GM10847 (cell line): Measurements from ENCODE around the gene IFI27L1.

Experiments
- POLR2A ChIP-seq: IDR thresholded peaks from 2 replicates; pipeline ENCODE4 v1.6.1; 2011; ENCODE audit not compliant: insufficient read length; ENCODE audit errors: extremely low read depth

Gene IFI27L1

GRCh38 chr14:94113908-94114588, 32.9 kb downstream of the IFI27L1 start:
- no peak for TF ChIP-seq POLR2A

DNA sequence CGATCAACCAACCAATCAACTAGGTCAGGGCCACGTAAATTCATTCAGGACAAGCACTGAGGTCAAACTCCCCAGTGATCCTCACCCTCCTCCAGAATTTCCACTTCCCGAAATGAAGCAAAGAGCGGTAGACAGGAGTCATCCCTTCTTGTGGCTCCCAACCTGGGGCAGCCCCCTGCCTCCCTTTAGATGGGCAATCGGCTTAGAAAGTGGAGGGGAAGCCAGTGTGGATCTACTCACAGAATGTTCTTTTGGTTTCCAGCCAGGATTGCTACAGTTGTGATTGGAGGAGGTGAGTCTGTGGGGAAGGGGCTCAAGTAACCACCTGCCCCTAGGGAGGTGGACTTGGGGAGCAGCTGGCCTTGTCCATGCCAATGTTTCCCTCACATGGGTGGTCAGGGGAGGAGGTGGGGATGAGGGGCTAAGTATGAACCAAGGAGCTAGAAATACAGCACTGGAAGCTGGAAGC, 33.5 kb downstream of the IFI27L1 start:
- TF ChIP-seq POLR2A, result no peak

DNA sequence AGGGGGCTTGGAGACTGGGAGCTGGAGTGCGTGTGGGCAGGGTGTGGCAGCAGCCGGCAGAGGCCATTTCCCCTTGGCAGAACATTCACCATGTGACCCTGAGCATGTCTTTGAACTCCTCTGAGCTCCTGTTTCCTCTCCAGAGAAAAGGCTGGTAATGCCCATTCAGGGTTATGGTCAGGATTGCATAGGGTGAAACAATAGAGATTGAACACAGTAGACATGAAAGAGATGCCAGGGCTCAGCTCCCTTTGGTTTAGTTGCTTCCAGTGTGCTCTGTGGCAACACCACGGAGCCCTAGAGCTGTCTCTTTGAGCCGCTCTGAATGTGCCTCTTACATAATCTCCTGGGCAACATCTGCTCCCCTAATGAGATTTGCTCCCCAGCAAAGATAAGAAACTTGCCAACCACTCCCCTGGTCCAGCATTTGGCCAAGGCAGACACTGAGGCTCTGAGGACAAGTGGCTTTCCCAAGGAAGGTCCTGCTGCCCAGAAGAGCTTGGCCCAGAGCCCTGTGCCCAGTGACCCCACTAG, 34.0 kb downstream of the IFI27L1 start:
- TF ChIP-seq POLR2A, result no peak

DNA sequence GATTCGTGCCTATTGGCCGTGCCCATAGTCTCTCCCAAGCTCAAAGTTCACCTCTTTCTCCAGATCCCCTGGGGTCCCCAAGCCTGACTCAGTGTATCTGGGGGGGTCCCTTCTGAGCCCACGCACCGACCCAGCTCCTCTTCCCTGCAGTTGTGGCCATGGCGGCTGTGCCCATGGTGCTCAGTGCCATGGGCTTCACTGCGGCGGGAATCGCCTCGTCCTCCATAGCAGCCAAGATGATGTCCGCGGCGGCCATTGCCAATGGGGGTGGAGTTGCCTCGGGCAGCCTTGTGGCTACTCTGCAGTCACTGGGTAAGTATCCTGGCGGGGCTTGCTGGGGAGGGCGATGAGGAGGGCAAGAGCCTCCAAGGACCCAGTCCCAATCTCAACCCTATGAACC, 34.5 kb downstream of the IFI27L1 start:
- TF ChIP-seq POLR2A, result no peak

DNA sequence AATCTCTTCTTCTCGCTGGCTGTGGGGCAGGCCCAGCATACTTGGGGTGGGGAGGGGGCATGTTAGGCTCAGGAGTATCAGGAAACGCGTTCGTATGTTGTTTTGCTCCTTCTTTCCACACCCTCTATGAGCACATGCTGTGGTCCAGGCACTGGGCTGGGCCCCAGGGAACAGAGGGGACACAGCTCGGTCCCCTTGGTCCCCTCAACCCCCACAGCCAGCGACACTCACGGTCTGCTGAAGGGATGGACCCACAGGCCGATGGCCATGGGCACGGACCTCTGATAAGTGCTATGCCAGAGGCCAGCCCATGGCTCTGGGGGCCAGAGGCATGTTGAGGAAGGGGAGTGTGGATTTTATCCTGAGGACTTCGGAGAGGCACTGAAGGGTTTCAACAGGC, 35.6 kb downstream of the IFI27L1 start:
- no peak for TF ChIP-seq POLR2A

DNA sequence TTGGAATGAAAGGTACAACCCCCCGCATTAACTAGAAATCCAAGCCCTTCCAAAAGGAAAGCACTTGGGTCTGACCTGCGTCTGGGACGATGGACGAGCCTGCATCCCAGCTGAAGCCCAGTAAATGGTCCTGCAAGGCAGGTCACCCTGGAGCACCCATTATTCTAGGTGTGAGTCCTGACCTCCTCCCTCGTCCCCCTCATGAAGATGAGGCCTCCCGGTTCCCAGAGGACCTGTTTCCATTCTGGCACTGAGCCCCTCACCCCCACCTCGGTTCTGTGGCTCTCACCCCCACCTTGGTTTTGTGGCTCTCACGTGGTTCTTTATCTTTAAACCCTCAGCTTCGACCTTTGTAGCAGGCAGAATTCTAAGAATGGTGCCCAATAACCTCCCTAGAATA, 36.7 kb downstream of the IFI27L1 start:
- TF ChIP-seq POLR2A, result no peak

GRCh38 chr14:94119071-94119470, 38.0 kb downstream of the IFI27L1 start:
- TF ChIP-seq POLR2A, result no peak

GRCh38 chr14:94120667-94121340, 39.7 kb downstream of the IFI27L1 start:
- no peak for TF ChIP-seq POLR2A

DNA sequence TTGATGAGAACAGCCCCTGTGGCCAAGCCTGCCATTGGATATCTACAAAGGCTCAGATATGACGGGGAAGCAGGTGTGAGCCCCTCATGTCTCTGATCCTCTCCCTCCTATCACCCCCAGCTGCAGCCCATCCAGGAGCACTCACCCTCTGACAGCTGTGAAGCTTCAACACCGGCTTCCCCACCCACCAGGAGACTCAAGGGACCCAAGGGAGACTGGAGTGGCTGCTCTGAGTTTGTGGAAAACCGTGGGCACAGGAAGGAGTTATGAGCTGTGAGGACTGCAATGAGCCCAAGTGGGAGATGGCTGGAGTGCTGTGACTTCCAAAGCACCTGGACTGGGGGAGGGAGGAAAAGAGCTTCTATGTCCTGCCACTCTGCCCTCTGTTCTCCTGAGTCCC, 40.4 kb downstream of the IFI27L1 start:
- no peak for TF ChIP-seq POLR2A

DNA sequence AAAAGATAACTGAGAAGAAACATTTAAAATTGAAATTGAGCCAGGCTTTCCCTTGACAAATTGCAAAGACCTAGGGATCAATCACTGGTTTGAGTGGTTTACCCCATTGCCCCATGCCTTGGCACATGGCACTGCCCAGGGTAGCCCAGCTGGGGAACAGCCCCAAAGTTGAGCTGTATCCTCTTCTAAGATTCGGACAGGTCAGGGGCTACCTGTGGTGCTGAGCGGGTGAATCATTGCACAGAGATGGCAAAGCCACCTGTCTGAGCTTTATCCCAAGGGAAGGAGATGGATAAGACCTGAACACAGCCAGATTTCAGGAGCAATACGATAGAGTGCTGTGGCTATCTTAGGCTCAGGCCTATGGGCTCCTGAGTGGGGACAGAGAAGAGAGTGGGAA, 41.3 kb downstream of the IFI27L1 start:
- TF ChIP-seq POLR2A, result no peak

GRCh38 chr14:94123296-94123695, 42.2 kb downstream of the IFI27L1 start:
- no peak for TF ChIP-seq POLR2A

GRCh38 chr14:94123868-94124267, 42.8 kb downstream of the IFI27L1 start:
- TF ChIP-seq POLR2A, result no peak

GRCh38 chr14:94124582-94125377, 43.7 kb downstream of the IFI27L1 start:
- TF ChIP-seq POLR2A, result no peak

DNA sequence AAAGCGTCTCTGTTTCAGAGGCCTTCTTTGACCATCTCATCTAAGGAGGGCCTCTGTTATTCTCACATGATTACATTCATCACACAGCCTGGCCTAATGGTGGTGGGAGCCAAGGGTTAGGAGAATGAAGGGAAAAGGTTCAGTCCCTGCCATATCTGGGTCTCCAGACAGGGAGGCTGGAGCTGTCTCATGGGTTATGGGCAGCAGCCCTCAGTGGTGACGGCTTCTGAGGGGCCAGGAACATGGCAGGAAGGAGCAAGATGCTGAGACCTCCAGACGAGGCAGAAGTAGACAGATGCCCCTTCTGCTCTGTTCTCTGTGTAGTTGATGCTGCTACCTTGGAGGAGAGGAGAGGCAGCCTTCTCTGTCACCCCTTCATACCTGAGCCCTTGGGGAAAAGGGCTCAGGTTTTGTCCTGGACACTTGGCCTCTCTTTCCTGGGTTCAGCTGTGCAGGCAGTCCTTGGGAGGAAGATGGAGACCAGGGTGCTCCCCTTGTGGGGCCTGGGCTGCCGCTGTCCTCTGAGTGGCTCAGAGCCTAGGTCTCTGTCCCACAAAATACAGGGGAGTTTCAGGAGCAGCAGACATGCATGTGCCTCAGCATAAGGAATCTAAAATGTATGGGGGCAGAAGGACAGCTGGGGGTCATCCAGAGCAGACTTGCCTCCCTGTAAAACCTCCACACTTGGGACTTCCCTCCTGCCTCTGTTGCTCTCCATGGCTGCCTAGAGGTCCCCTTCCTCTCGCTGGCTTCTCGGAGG, 44.7 kb downstream of the IFI27L1 start:
- TF ChIP-seq POLR2A, result no peak

DNA sequence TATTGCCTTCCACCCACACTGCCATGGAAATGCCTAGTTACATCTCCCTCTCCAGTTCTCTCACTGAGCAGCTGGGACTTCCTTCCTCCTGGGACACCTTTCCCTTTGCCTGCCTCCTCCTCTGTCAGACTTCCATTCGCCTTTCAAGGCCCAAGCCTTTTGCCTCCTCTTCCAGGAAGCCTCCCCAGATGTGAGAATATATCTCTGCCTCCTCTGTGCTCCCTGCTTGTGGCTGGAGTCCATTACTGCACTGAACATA, 45.2 kb downstream of the IFI27L1 start:
- TF ChIP-seq POLR2A, result no peak

DNA sequence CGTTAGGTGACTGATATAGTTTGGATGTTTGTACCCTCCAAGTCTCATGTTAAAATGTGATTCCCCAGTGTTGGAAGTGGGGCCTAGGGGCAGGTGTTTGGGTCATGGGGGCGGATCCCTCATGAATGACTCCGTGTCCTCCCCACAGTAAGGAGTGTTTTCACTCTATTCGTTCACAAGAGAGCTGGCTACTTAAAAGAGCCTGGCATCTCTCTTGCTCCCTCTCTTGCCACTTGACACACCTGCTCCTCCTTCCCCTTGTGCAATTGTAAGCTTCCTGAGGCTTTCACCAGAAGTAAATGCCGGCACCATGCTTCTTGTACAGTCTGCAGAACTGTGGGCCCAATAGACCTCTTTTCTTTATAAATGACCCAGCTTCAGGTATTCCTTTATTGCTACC, 45.7 kb downstream of the IFI27L1 start:
- no peak for TF ChIP-seq POLR2A

GRCh38 chr14:94127330-94127729, 46.2 kb downstream of the IFI27L1 start:
- TF ChIP-seq POLR2A, result no peak
